Endometrial microvascular endothelial cells (primary cell): ENCODE measurements around the gene GLI1. TPM values are rescaled to one million over a fixed set of nuclear protein-coding genes. Genes with fewer than 3 reads are reported as not detected.
"Not testable (repeated sequence)": the region's sequence is repeated elsewhere in the genome, so short reads cannot be mapped to it uniquely, and the experiment has no call there.

Source experiments
- in situ Hi-C: cut with HindIII; loops from 2 replicates; pipeline ENCODE4 v1.10.0; 2017; ENCODE audit warnings: low sequenced_read_pairs, low pct_unique_long_range_greater_than_20kb; ENCODE audit errors: inconsistent ontology term
- total RNA-seq: library from RNA; depleted of rRNA; stranded (reverse); fragments of >200 nt; gene quantifications from one replicate; pipeline ENCODE4 v1.2.3, GENCODE V29; 2015; ENCODE audit errors: inconsistent ontology term

GLI1 gene
- total RNA-seq = not detected

- in situ Hi-C loops = no loop called here
Observed at GRCh38 chr12:57459750-57460467, at the start of gene GLI1. Gene GLI1 (plus strand): TSS chr12:57459785. CDS start chr12:57463692, 3,907 bp downstream.

GRCh38 chr12:57410534-57410933 lies 49.1 kb upstream of the GLI1 start:
- in situ Hi-C loops = no loop called here

- in situ Hi-C loops = not testable (repeated sequence)
Observed at GRCh38 chr12:57414160-57414559, 45.4 kb upstream of the GLI1 start.

- in situ Hi-C loops = no loop called here
Observed at GRCh38 chr12:57415088-57415487, 44.5 kb upstream of the GLI1 start.

- in situ Hi-C loops = no loop called here
Observed at GRCh38 chr12:57416039-57416996, 43.3 kb upstream of the GLI1 start.

DNA sequence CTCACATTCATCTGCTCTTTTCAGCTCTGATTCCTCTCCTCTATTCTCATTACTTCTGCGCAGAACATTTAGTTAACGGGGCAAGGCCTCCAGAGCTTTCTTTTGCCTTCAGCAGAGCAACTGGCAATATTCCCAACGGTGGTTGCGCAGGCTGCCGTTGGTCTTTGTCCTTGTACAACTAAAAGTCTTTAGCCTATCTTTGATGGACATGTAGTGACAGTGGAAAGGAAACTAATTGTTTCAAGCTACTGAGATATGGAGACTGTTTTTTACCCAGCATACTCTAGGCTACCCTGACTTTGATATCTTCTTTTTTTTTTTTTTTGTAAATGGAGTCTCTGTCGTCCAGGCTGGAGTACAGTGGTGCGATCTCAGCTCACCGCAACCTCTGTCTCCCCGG lies 41.3 kb upstream of the GLI1 start:
- in situ Hi-C loops = no loop called here

GRCh38 chr12:57419495-57419894 lies 40.1 kb upstream of the GLI1 start:
- in situ Hi-C loops = no loop called here

DNA sequence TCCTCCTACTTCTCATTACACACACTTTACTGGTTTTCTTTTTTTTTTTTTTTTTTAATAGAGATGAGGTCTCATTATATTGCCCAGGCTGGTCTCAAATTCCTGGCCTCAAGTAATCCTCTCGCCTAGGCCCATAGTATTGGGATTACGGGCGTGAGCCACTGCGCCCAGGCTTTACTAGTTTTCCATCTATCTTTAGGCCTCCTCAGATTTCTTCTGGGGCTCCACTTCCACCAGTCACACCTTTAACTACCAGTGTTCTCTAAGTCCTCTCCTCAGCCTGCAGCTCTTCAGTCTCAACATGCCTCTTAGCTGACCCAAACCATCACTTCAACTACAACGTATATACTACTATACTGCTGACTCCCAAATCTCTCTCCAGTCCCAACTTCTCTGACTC lies 39.1 kb upstream of the GLI1 start:
- in situ Hi-C loops = no loop called here

- in situ Hi-C loops = not testable (repeated sequence)
Observed at GRCh38 chr12:57426948-57427347, 32.6 kb upstream of the GLI1 start.

- in situ Hi-C loops = no loop called here
Observed at GRCh38 chr12:57428965-57429364, 30.6 kb upstream of the GLI1 start.

DNA sequence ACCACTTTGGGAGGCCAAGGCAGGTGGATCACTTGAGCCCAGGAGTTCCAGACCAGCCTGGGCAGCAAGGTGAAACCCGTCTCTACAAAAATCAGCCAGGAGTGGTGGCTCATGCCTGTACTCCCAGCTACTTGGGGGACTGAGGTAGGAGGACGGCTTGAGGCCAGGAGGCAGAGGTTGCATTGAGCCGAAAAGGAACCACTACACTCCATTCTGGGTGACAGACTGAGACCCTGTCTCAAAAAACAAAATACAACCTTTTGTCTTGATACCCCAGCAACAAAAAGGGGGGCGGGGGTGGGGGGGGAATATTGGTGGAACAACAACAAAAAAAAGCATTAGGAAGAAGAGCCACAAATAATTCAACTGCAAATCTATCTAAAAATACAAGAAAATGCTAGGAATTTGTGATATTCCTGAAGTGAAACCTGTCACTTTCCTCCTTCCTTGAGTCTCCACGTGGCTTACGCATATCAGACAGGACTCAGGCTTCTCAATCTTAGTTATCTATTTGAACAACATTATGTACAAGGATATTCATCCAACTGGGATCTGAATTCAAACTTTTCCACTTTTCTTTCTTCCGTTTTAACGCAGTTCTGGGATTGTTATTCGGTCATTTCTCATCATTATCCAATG lies 30.0 kb upstream of the GLI1 start:
- in situ Hi-C loops = no loop called here

DNA sequence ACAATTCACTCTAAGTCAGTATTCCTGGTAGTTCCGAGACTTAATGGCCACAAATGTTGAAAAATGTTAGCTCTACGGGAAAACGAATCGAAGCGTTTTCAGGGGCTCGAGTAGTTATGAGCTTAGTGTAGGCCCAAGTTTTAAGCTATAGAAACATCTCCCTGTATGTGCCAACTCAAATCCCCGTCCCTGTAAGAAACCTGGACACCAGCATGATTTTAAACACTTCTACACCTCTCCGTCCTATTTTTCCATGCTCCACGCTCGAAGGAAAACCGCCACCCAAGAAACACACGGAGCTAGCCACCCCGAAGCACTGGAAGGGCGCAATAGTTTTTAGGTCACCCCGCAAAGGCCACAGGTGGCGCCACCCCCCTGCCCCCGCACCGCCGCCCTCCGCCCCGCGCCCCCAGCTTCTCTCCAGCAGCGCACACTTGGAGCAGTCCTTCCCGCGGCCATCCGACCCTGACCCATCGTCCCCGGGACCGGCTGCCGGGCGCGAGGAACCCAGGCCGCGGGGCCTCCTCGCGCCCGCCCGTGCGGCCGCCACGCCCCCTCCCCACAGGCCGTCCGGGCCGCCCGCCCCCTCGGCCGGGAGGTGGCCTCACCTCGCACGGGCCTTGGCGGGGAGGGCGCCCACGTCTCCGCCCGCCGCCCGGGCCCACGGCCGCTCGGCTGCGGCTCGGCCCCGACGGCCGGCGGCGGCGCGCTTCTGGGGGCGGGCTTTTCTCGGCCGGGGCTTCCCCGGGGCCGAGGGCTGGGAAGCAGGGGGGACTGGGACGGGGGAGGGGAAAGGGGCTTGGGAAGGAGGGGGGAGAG lies 29.3 kb upstream of the GLI1 start:
- in situ Hi-C loops = no loop called here

GRCh38 chr12:57430931-57431566 lies 28.5 kb upstream of the GLI1 start, which contains the start of gene R3HDM2:
Gene R3HDM2 (minus strand): TSS chr12:57431043. CDS start chr12:57310428, 120,615 bp downstream.
- in situ Hi-C loops = no loop called here

- in situ Hi-C loops = no loop called here
Observed at GRCh38 chr12:57431654-57432188, 27.9 kb upstream of the GLI1 start.

DNA sequence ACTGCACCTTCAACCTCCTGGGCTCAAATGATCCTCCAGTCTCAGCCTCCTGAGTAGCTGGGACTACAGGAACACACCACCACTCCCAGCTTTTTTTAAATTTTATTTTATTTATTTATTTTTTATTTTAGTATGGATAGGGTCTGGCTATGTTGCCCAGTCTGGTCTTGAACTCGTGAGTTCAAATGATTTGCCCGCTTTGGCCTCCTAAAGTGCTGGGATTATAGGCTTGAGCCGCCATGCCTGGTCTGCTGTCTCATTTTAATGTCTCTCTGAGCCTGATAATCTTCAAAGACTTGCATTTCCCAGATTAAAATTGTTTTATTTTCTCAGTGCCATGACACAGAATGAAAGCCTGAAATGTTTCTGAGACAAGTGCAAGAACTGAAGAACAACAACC lies 26.2 kb upstream of the GLI1 start:
- in situ Hi-C loops = no loop called here

- in situ Hi-C loops = no loop called here
Observed at GRCh38 chr12:57434517-57435223, 24.9 kb upstream of the GLI1 start, which contains the start of gene INHBC. Gene INHBC (plus strand): TSS chr12:57434784. CDS start chr12:57434887, 103 bp downstream.

DNA sequence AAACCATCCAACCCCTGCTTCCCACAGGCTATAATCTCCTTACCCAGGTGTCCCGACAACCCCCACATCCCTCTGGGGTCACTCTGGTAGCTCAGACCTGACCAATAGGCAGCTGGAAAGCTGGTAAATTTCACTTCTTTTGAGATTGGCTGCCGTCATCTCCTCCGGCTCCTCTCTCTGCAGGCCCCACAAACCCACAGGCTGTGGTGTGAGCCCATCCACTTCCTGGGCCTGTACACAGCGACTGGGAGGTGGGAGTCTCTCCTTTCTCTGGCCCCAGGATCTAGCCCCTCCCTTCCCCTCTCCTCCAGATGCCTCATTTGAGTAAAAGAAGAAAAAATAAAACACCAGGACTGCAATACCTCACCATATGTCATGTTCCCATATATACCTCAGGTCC lies 24.3 kb upstream of the GLI1 start:
- in situ Hi-C loops = no loop called here
